Subcutaneous abdominal adipose tissue (tissue), 5 donors: ENCODE results near the gene B3GALNT1.
A peak's percentile ranks its signal among the peaks of the same experiment; 100 is the strongest.

ENCODE experiments used
- H3K27ac ChIP-seq: one replicate; pipeline ENCODE4 v1.7.0; 2013; ENCODE audit warnings: low read depth, mild to moderate bottlenecking, inconsistent platforms, low read length, moderate library complexity
- H3K27me3 ChIP-seq, 5 donors: one replicate each; pipeline ENCODE4 v1.7.0; 2013; ENCODE audit warnings: low read length in 5 of 5, inconsistent platforms in 1 of 5; ENCODE audit not compliant: control insufficient read depth in 5 of 5, insufficient read depth in 4 of 5
- H3K36me3 ChIP-seq, 5 donors: one replicate each; pipeline ENCODE4 v1.7.0; 2013; ENCODE audit warnings: low read length in 5 of 5; ENCODE audit not compliant: control insufficient read depth in 5 of 5, insufficient read depth in 5 of 5
- H3K4me1 ChIP-seq, 5 donors: one replicate each; pipeline ENCODE4 v1.7.0; 2013; ENCODE audit warnings: low read length in 5 of 5, mild to moderate bottlenecking in 3 of 5, moderate library complexity in 1 of 5; ENCODE audit not compliant: control insufficient read depth in 5 of 5, insufficient read depth in 5 of 5
- H3K4me3 ChIP-seq, 5 donors: one replicate each; pipeline ENCODE4 v1.7.0; 2013; ENCODE audit warnings: low read length in 5 of 5, low read depth in 1 of 5
- H3K9ac ChIP-seq, 5 donors: one replicate each; pipeline ENCODE4 v1.7.0; 2013; ENCODE audit warnings: low read length in 5 of 5, mild to moderate bottlenecking in 4 of 5, moderate library complexity in 3 of 5
- H3K9me3 ChIP-seq, 5 donors: one replicate each; pipeline ENCODE4 v1.7.0; 2013; ENCODE audit warnings: low read length in 5 of 5; ENCODE audit not compliant: control insufficient read depth in 5 of 5
- donor health status: healthy.
- donor health status: healthy.
- donor health status: healthy.
- donor health status: healthy.
- donor health status: healthy.

The B3GALNT1 gene

DNA sequence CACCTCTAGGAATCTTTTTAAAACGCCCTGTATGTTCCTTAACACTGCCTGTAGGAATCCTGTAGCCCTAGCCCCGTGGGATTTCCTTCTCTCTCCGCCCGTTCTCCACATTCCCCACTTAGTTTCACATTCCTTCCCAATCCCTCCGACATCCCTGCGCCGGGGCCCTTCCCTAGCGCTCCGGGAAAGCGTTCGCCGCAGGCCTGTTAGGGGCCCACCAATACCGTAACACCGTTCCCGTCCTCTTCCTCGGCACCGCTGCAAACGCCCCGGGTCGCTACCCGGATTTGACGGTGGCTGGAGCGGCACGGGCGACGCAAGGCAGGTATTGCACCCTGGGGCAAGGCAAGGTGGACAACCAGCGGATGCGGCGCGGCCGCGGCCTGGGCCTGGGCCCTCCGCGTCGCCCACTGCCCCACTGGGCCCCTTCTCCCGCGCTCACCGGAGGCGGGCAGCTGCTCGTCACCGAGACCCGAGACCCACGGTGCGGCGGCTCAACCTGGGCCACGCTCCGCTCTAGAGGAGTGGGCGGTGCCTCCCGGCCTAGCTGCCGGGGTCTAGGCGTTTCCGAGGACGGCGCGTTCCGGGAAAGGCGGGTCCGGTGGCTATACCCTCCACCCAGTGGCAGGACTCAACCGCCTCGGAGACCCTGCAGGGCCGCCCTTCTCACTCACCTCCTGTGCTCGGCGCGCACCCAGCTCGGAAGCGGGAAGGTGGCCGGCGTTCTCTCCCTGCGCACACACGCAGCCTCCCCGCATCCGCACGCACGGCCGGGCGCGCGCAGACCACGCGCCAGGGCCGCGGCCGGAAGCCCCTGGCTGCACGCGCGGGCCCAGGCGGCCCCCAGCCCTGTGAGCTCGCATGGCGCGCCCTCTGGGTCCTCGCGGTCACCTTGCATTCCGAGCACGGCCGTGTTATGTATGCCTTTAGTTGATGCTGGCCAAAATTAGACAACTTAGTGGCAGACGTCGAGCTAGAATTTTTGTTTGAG, at the start of gene B3GALNT1:
Gene B3GALNT1 (minus strand): TSS at position 789 of the 991 bp plus-strand sequence. CDS start 18,595 bp downstream, outside the sequence.
- Histone ChIP-seq H3K9me3 (no peaks in the 10 kb centered on the region), H3K27ac (peak within 1 kb of the TSS; percentile 4), H3K4me3 (peak within 1 kb of the TSS; percentile 75 to 93 (median 87)), H3K27me3 (no peaks in the 10 kb centered on the region), H3K9ac (peak within 1 kb of the TSS; percentile 52 to 80 (median 64)), H3K36me3 (peaks cover 0 to 4% (median 3%) of the 10 kb centered on the region in 5 donors), H3K4me1 (peaks cover 0 to 19% (median 14%) of the 10 kb centered on the region in 5 donors)

DNA sequence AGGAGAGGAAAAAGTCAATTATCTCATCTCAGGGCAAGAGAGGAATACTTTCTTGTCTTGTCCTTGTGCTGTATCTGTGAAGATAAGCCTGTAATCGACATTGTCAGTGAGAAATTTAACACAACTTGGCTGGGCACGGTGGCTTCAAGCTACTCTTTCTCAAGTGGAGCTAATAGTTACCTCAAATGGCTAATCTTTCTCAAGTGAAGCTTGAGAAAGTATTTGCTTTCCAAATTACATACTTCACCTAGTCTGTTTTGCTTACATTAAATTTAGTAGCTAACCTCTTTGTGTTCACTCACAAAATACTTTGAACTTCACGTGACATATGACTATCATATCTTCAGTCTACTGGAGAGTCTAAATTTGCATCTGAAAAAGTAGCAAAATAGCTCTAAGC, 48.3 kb upstream of the B3GALNT1 start:
- Histone ChIP-seq H3K4me1 (no peaks in the 10 kb centered on the region), H3K9ac (no peak overlapping the region), H3K27ac (no peak overlapping the region), H3K9me3 (no peaks in the 10 kb centered on the region), H3K27me3 (no peaks in the 10 kb centered on the region), H3K4me3 (no peak overlapping the region), H3K36me3 (no peaks in the 10 kb centered on the region)

DNA sequence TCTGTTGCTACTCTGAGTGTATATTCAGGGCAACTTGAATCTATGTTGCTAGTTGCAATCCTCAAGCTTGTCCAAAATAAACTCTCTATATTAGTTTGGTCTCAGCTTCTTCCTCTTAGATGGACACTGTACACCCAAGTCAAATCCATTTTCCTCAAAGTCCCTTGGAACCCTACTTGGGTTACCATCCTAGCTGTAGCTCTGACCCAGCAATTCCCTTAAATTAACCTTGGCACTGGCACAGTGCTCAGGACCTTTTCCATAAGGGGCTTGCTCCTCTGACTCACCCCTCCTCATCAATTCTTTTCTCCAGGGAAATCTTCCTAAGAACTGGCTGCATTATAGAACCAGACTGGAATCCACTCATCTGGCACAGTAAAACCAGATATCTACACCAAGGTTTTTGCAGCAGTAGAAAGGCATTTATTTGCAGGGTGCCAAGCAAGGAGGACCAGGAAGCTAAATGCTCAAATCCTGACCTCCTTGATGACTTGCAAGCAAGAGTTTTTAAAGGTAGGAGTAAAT, 44.9 kb upstream of the B3GALNT1 start:
- Histone ChIP-seq H3K27ac (no peak overlapping the region), H3K9ac (no peak overlapping the region), H3K36me3 (no peaks in the 10 kb centered on the region), H3K4me3 (no peak overlapping the region), H3K9me3 (no peaks in the 10 kb centered on the region), H3K4me1 (no peaks in the 10 kb centered on the region), H3K27me3 (no peaks in the 10 kb centered on the region)

DNA sequence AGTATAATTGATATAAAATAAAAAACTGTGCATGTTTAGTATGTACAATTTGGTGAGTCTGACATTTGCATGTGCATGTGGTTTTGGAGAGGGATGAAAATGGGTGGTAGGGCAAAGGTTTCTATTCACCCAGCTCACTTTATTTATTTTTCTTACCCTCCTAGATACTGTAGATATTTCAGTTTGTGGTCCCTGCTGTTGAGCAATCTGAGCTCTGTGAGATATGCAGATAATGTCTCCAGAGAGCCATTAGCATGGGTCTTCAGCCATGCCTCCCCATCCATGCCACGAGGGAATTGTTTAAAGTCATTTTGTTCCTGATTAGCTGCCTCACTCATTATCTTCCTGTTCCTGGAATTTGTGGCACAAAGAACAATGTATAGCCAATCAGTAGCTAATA, 44.4 kb upstream of the B3GALNT1 start:
- H3K27ac ChIP-seq = no peak overlapping the region
- no peak overlapping the region for H3K4me3 ChIP-seq
- no peaks in the 10 kb centered on the region for H3K4me1 ChIP-seq
- no peaks in the 10 kb centered on the region for H3K36me3 ChIP-seq
- no peak overlapping the region for H3K9ac ChIP-seq
- H3K27me3 ChIP-seq = no peaks in the 10 kb centered on the region
- H3K9me3 ChIP-seq = no peaks in the 10 kb centered on the region

- Histone ChIP-seq H3K27ac (no peak overlapping the region), H3K4me1 (no peaks in the 10 kb centered on the region), H3K4me3 (no peak overlapping the region), H3K27me3 (no peaks in the 10 kb centered on the region), H3K9ac (no peak overlapping the region), H3K9me3 (no peaks in the 10 kb centered on the region), H3K36me3 (no peaks in the 10 kb centered on the region)
These were observed 43.8 kb upstream of the B3GALNT1 start for GRCh38 chr3:161148832-161149475.

DNA sequence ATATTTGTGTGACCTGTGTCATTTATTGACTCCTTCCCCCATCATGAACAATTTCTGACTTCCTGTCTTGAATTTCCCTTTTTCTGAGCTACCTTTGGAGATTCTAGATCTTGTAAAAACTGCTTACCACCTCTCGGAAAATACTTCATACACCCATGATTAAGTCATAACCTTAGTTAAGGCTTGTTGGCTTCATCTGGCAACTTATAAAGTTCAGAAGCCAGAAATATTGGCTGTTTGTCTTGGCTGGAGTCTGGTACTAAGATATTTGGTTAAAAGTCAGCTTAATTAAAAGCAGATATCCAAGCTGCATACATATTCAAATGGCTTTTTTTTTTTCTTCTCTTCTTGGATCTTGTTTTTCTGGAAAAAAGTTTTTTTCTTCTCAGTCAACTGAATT, 37.3 kb upstream of the B3GALNT1 start:
- no peaks in the 10 kb centered on the region for H3K4me1 ChIP-seq
- no peak overlapping the region for H3K27ac ChIP-seq
- no peak overlapping the region for H3K4me3 ChIP-seq
- no peaks in the 10 kb centered on the region for H3K9me3 ChIP-seq
- no peaks in the 10 kb centered on the region for H3K36me3 ChIP-seq
- H3K27me3 ChIP-seq = no peaks in the 10 kb centered on the region
- no peak overlapping the region for H3K9ac ChIP-seq

DNA sequence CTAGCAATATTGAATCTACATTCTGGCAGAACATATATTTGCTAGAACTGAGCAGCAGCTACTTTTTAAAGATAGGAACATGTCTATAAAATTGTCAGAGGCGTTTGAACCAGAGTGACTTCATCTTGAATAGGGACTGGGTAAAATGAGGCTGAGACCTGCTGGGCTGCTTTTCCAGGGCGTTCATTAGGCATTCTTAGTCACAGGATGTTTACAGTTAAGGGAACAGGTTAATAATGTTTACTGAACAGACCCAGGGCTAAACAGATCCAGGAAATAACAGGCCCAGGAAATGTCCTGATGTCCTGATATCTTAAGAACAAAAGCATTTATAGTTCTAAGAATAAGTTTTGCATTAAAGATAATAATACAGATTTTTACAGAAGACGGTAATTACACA, 34.5 kb upstream of the B3GALNT1 start:
- Histone ChIP-seq H3K4me3 (no peak overlapping the region), H3K9me3 (no peaks in the 10 kb centered on the region), H3K27me3 (no peaks in the 10 kb centered on the region), H3K36me3 (no peaks in the 10 kb centered on the region), H3K27ac (no peak overlapping the region), H3K4me1 (no peaks in the 10 kb centered on the region), H3K9ac (no peak overlapping the region)

GRCh38 chr3:161137260-161137659, 32.1 kb upstream of the B3GALNT1 start:
- Histone ChIP-seq H3K27ac (no peak overlapping the region), H3K27me3 (no peaks in the 10 kb centered on the region), H3K36me3 (no peaks in the 10 kb centered on the region), H3K4me3 (no peak overlapping the region), H3K9ac (no peak overlapping the region), H3K9me3 (no peaks in the 10 kb centered on the region), H3K4me1 (no peaks in the 10 kb centered on the region)

GRCh38 chr3:161132391-161132790, 27.2 kb upstream of the B3GALNT1 start:
- Histone ChIP-seq H3K4me3 (no peak overlapping the region), H3K36me3 (no peaks in the 10 kb centered on the region), H3K9me3 (no peaks in the 10 kb centered on the region), H3K4me1 (no peaks in the 10 kb centered on the region), H3K27me3 (no peaks in the 10 kb centered on the region), H3K9ac (no peak overlapping the region), H3K27ac (no peak overlapping the region)

- Histone ChIP-seq H3K4me1 (no peaks in the 10 kb centered on the region), H3K9me3 (peaks cover 0 to 18% (median 9%) of the 10 kb centered on the region in 5 donors), H3K36me3 (no peaks in the 10 kb centered on the region), H3K9ac (no peak overlapping the region), H3K27me3 (no peaks in the 10 kb centered on the region), H3K4me3 (no peak overlapping the region), H3K27ac (no peak overlapping the region)
These were observed 21.3 kb upstream of the B3GALNT1 start for GRCh38 chr3:161126495-161126894.
